ENCODE measurements around the gene RPS15. TPM values are rescaled to one million over a fixed set of nuclear protein-coding genes. Genes with fewer than 3 reads are reported as not detected.

Gene RPS15
- total and polyA plus RNA-seq, 8 donors, result 596 to 1,709 (median 905) TPM

DNA sequence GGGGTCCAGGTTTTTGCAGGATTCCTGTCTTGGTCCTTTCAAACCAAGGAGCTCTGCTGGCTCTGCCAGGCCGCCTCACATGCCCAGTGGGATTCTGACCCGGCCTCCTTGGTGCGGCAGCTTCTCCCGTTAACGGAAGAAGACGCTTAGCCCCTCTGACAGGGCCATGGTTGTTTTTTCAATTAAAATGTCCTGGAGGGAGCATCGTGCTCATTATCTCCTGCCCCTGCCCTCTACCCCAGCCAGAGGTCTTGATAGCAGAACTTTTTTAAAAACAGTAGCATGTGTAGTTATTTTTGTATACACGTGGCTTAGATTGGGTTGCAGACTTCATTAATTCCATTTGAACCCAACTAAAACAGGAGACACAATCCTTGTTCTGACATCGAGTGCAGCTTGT is 11.5 kb upstream of the RPS15 start:
- ATAC-seq (no peak), FAIRE-seq (no peak)

GRCh38 chr19:1427221-1427920 is 10.8 kb upstream of the RPS15 start:
- Histone ChIP-seq H3K4me3 (no peak overlapping the region), H3K9me3 (no peaks in the 10 kb centered on the region), H3K36me3 (peaks cover 0 to 53% (median 38%) of the 10 kb centered on the region in 3 donors), H3K27ac (no peak overlapping the region), H3K4me1 (no peaks in the 10 kb centered on the region), H3K27me3 (no peaks in the 10 kb centered on the region)
- DNase-seq, result no peak
- WGBS, 2 donors, result 92 to 94% methylated on average over 27 of the region's 27 CpGs
- ATAC-seq, result no peak
- intact Hi-C loops (cut with DNase I), result no loop called here
- FAIRE-seq, result no peak
- TF ChIP-seq, protein P1, sequence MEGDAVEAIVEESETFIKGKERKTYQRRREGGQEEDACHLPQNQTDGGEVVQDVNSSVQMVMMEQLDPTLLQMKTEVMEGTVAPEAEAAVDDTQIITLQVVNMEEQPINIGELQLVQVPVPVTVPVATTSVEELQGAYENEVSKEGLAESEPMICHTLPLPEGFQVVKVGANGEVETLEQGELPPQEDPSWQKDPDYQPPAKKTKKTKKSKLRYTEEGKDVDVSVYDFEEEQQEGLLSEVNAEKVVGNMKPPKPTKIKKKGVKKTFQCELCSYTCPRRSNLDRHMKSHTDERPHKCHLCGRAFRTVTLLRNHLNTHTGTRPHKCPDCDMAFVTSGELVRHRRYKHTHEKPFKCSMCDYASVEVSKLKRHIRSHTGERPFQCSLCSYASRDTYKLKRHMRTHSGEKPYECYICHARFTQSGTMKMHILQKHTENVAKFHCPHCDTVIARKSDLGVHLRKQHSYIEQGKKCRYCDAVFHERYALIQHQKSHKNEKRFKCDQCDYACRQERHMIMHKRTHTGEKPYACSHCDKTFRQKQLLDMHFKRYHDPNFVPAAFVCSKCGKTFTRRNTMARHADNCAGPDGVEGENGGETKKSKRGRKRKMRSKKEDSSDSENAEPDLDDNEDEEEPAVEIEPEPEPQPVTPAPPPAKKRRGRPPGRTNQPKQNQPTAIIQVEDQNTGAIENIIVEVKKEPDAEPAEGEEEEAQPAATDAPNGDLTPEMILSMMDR (IDR thresholded peaks at IDR 0.05), result no peak

More for the DNA sequence above, 11.5 kb upstream of the RPS15 start:
- H3K4me1 ChIP-seq, result no peaks in the 10 kb centered on the region
- TF ChIP-seq, protein P1 (IDR thresholded peaks at IDR 0.05), result no peak
- intact Hi-C loops (cut with DNase I), result no loop called here
- H3K36me3 ChIP-seq, result peaks cover 0 to 52% (median 38%) of the 10 kb centered on the region in 3 donors
- no peaks in the 10 kb centered on the region for H3K9me3 ChIP-seq
- no peak for DNase-seq
- no peaks in the 10 kb centered on the region for H3K27me3 ChIP-seq
- H3K4me3 ChIP-seq, result no peak overlapping the region
- no peak overlapping the region for H3K27ac ChIP-seq
- WGBS, 2 donors, result 86 to 90% methylated on average over 9 of the region's 9 CpGs

DNA sequence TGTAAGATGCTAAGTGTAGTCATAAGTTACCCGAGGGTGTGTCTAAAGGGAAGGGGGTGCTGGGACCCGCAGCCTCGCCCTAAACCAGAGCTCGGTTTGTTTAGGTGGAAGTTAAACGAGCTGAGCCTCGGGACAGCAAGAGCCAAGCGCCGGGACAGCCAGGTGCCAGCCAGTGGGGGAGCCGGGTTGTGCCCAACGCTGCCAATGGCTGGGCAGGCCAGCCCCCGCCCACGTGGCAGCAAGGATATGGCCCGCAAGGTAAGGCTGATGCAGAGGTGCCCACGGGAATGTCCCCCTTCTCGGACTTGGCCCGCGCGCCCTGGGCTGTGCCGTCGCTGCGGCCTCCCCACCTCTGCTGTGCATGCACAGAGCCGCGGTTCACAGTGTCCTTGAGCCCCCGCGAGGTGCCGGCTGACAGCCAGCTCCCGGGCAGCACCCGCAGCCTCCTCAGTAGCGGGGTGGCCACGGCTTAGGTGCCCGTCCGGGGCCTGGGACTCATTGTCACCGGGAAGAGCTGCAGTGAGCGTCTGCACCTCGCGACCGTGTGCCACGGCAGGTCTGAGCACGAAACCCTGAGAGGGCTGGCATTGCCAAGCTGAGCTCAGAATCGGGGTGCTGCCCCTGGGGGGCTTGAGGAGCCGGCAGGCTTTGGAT is 9.3 kb upstream of the RPS15 start:
- Histone ChIP-seq H3K27ac (no peak overlapping the region), H3K4me1 (no peaks in the 10 kb centered on the region), H3K9me3 (no peaks in the 10 kb centered on the region), H3K27me3 (no peaks in the 10 kb centered on the region), H3K4me3 (no peak overlapping the region), H3K36me3 (peaks cover 0 to 53% (median 28%) of the 10 kb centered on the region in 3 donors)
- ATAC-seq (peak in 2 of 4 donors; percentile 6), FAIRE-seq (no peak), DNase-seq (peak in 1 of 6 donors; percentile 54)
- intact Hi-C loops (cut with DNase I), result no loop called here
- WGBS, 2 donors, result 81 to 83% methylated on average over 39 to 41 of the region's 41 CpGs
- TF ChIP-seq, protein P1 (IDR thresholded peaks at IDR 0.05), result no peak

DNA sequence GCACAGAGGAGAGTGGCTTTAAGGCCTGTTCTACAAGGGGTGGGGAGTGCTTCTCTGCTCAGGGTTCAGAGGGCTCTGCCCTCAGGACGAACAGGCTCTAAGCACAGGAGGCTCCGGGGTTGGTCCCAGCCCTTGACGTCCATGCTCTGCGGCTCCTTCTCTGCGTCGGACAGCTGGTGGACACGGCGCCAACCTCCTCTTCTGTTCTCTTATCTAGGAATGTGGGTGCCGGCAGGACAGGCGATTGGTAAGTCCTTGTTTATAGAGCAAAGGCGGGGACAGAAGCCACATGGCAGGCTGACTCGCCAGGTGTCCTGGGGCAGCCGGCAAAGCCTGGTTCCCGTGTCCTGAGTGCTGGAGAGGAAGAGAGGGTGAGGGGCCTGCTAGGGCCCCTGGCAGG is 8.4 kb upstream of the RPS15 start:
- 47 to 52% methylated on average over 14 of the region's 14 CpGs for WGBS, 2 donors
- FAIRE-seq (no peak), DNase-seq (no peak), ATAC-seq (peak in 2 of 4 donors; percentile 13 to 34)
- H3K4me3 ChIP-seq, result no peak overlapping the region
- H3K36me3 ChIP-seq, result peaks cover 0 to 58% (median 27%) of the 10 kb centered on the region in 3 donors
- no peaks in the 10 kb centered on the region for H3K4me1 ChIP-seq
- H3K27ac ChIP-seq, result no peak overlapping the region
- no peaks in the 10 kb centered on the region for H3K9me3 ChIP-seq
- intact Hi-C loops (cut with DNase I), result no loop called here
- TF ChIP-seq, protein P1 (IDR thresholded peaks at IDR 0.05), result no peak
- H3K27me3 ChIP-seq, result no peaks in the 10 kb centered on the region

- intact Hi-C loops (cut with DNase I), result no loop called here
- Histone ChIP-seq H3K4me3 (no peak overlapping the region), H3K4me1 (no peaks in the 10 kb centered on the region), H3K9me3 (no peaks in the 10 kb centered on the region), H3K27me3 (no peaks in the 10 kb centered on the region), H3K36me3 (peaks cover 0 to 59% (median 27%) of the 10 kb centered on the region in 3 donors), H3K27ac (no peak overlapping the region)
- no peak for FAIRE-seq
- peak in 1 of 6 donors; percentile 50 for DNase-seq
- no peak for ATAC-seq
- TF ChIP-seq, protein P1 (IDR thresholded peaks at IDR 0.05), result no peak
- 88% methylated on average over 13 to 14 of the region's 14 CpGs for WGBS, 2 donors
These were observed 8.0 kb upstream of the RPS15 start for GRCh38 chr19:1430246-1430645.
